ENCODE results near the gene CYTH3. TPM values are rescaled to one million over a fixed set of nuclear protein-coding genes. Genes with fewer than 3 reads are reported as not detected.
"Not testable (repeated sequence)": the region's sequence is repeated elsewhere in the genome, so short reads cannot be mapped to it uniquely, and the experiment has no call there.

Gene CYTH3
- total RNA-seq, 1 donor from 2014 or later: 0.98 TPM

GRCh38 chr7:6232534-6232933 is 39.9 kb downstream of the CYTH3 start:
- intact Hi-C loops (cut with micrococcal nuclease): no loop called here

- intact Hi-C loops (cut with micrococcal nuclease): no loop called here
Observed at GRCh38 chr7:6232116-6232515, 40.3 kb downstream of the CYTH3 start.

- intact Hi-C loops (cut with micrococcal nuclease): no loop called here
Observed at GRCh38 chr7:6231184-6231583, 41.2 kb downstream of the CYTH3 start.

- intact Hi-C loops (cut with micrococcal nuclease): not testable (repeated sequence)
Observed at GRCh38 chr7:6229284-6229683, 43.1 kb downstream of the CYTH3 start.

- intact Hi-C loops (cut with micrococcal nuclease): no loop called here
Observed at GRCh38 chr7:6228361-6229229, 43.8 kb downstream of the CYTH3 start.

- intact Hi-C loops (cut with micrococcal nuclease): no loop called here
Observed at GRCh38 chr7:6227294-6227846, 45.1 kb downstream of the CYTH3 start.

GRCh38 chr7:6226194-6226799 is 46.1 kb downstream of the CYTH3 start:
- intact Hi-C loops (cut with micrococcal nuclease): no loop called here

- intact Hi-C loops (cut with micrococcal nuclease): not testable (repeated sequence)
Observed at GRCh38 chr7:6223411-6223810, 49.0 kb downstream of the CYTH3 start.

GRCh38 chr7:6223010-6223409 is 49.4 kb downstream of the CYTH3 start:
- intact Hi-C loops (cut with micrococcal nuclease): not testable (repeated sequence)

- intact Hi-C loops (cut with micrococcal nuclease): no loop called here
Observed at GRCh38 chr7:6221340-6222319, 50.8 kb downstream of the CYTH3 start.

- intact Hi-C loops (cut with micrococcal nuclease): no loop called here
Observed at GRCh38 chr7:6218329-6218728, 54.1 kb downstream of the CYTH3 start.

- intact Hi-C loops (cut with micrococcal nuclease): no loop called here
Observed at GRCh38 chr7:6212008-6212407, 60.4 kb downstream of the CYTH3 start.

GRCh38 chr7:6210621-6211372 is 61.6 kb downstream of the CYTH3 start:
- intact Hi-C loops (cut with micrococcal nuclease): no loop called here

- intact Hi-C loops (cut with micrococcal nuclease): no loop called here
Observed at GRCh38 chr7:6209340-6209739, 63.1 kb downstream of the CYTH3 start.

- intact Hi-C loops (cut with micrococcal nuclease): no loop called here
Observed at GRCh38 chr7:6208573-6209328, 63.7 kb downstream of the CYTH3 start.

- intact Hi-C loops (cut with micrococcal nuclease): no loop called here
Observed at GRCh38 chr7:6205971-6206660, 66.3 kb downstream of the CYTH3 start.

GRCh38 chr7:6203381-6203780 is 69.0 kb downstream of the CYTH3 start:
- intact Hi-C loops (cut with micrococcal nuclease): no loop called here

GRCh38 chr7:6202117-6202516 is 70.3 kb downstream of the CYTH3 start:
- intact Hi-C loops (cut with micrococcal nuclease): no loop called here

- intact Hi-C loops (cut with micrococcal nuclease): no loop called here
Observed at GRCh38 chr7:6200971-6201370, 71.5 kb downstream of the CYTH3 start.

All from T-helper 1 cell treated with Interleukin-12 subunit alpha and Interleukin-12 subunit beta and Interleukin-4 antibody, amounts not matched to agents 30 ng/mL and 1 ng/mL, for 36 hours (primary cell).